WERI-Rb-1 (cell line): ENCODE results near the gene DOK4.
A peak's percentile ranks its signal among the peaks of the same experiment; 100 is the strongest.

Experiments used
- DNase-seq: peaks from one replicate; pipeline ENCODE4 v3.0.0-alpha.2; 2020
- H3K27ac ChIP-seq: fragments of 250-450 bp; sonication (Bioruptor Pico); 2 replicates; pipeline ENCODE4 v1.5.1; 2020; ENCODE audit warnings: mild to moderate bottlenecking, moderate library complexity
- H3K27me3 ChIP-seq: fragments of 250-450 bp; sonication (Bioruptor Pico); 2 replicates; pipeline ENCODE4 v1.5.1; 2021; ENCODE audit warnings: mild to moderate bottlenecking, low read depth, moderate library complexity; ENCODE audit not compliant: insufficient read depth, severe bottlenecking
- H3K36me3 ChIP-seq: fragments of 250-450 bp; sonication (Bioruptor Pico); 2 replicates; pipeline ENCODE4 v1.5.1; 2020; ENCODE audit warnings: mild to moderate bottlenecking, moderate library complexity
- H3K4me3 ChIP-seq: 2 replicates; pipeline ENCODE4 v1.5.1; 2011; ENCODE audit warnings: low read depth, mild to moderate bottlenecking, control low read depth, low read length
- H3K9me3 ChIP-seq: fragments of 250-450 bp; sonication (Bioruptor Pico); 2 replicates; pipeline ENCODE4 v1.5.1; 2021; ENCODE audit warnings: mild to moderate bottlenecking, moderate library complexity; ENCODE audit not compliant: severe bottlenecking
- CTCF ChIP-seq: IDR thresholded peaks from 2 replicates; pipeline ENCODE4 v1.5.1; 2011; ENCODE audit warnings: low read depth, mild to moderate bottlenecking, control low read depth, inconsistent platforms, low read length

DOK4 gene

GRCh38 chr16:57462978-57463362, 23.3 kb downstream of the DOK4 start:
- DNase-seq: no peak
- TF ChIP-seq CTCF: no peak
- no peaks in the 10 kb centered on the region for H3K27me3 ChIP-seq
- peaks cover 54% of the 10 kb centered on the region for H3K36me3 ChIP-seq
- peak overlapping the region; percentile 76 for H3K4me3 ChIP-seq
- peak overlapping the region; percentile 65 for H3K27ac ChIP-seq
- no peaks in the 10 kb centered on the region for H3K9me3 ChIP-seq

GRCh38 chr16:57462209-57462977, 23.9 kb downstream of the DOK4 start, which contains the start of gene POLR2C:
Gene POLR2C (plus strand): TSS chr16:57462679. CDS start chr16:57462725, 46 bp downstream.
- no peaks in the 10 kb centered on the region for H3K9me3 ChIP-seq
- peak; percentile 91 for TF ChIP-seq CTCF
- DNase-seq: peak; percentile 85
- H3K27me3 ChIP-seq: no peaks in the 10 kb centered on the region
- peak within 1 kb of the TSS; percentile 76 for H3K4me3 ChIP-seq
- H3K27ac ChIP-seq: peak within 1 kb of the TSS; percentile 65
- peaks cover 53% of the 10 kb centered on the region for H3K36me3 ChIP-seq

GRCh38 chr16:57452021-57452420, 34.3 kb downstream of the DOK4 start:
- H3K27ac ChIP-seq: no peak overlapping the region
- H3K9me3 ChIP-seq: no peaks in the 10 kb centered on the region
- no peaks in the 10 kb centered on the region for H3K27me3 ChIP-seq
- H3K4me3 ChIP-seq: no peak overlapping the region
- DNase-seq: no peak
- peaks cover 39% of the 10 kb centered on the region for H3K36me3 ChIP-seq
- no peak for TF ChIP-seq CTCF

- Histone ChIP-seq H3K27me3 (no peaks in the 10 kb centered on the region), H3K4me3 (peak within 1 kb of the TSS; percentile 80), H3K36me3 (peaks cover 13% of the 10 kb centered on the region), H3K27ac (peak within 1 kb of the TSS; percentile 91), H3K9me3 (no peaks in the 10 kb centered on the region)
- no peak for TF ChIP-seq CTCF
- peak; percentile 94 for DNase-seq
Measured at GRCh38 chr16:57447186-57447962, 38.9 kb downstream of the DOK4 start, which contains the start of the genes CIAPIN1 and COQ9. Gene CIAPIN1 (minus strand): TSS chr16:57447385. CDS start chr16:57440928, 6,457 bp downstream. Gene COQ9 (plus strand): TSS chr16:57447479. CDS start chr16:57447506, 27 bp downstream.

- peak overlapping the region; percentile 91 for H3K27ac ChIP-seq
- DNase-seq: peak; percentile 16
Measured at GRCh38 chr16:57446531-57447185, 39.6 kb downstream of the DOK4 start.

More at GRCh38 chr16:57446531-57447185, 39.6 kb downstream of the DOK4 start:
- Histone ChIP-seq H3K4me3 (peak overlapping the region; percentile 80), H3K9me3 (no peaks in the 10 kb centered on the region), H3K27me3 (no peaks in the 10 kb centered on the region), H3K36me3 (peaks cover 7% of the 10 kb centered on the region)
- no peak for TF ChIP-seq CTCF
